Erythroblast (primary cell): ENCODE results near the gene CRYM.

Source experiments
- GATA1 ChIP-seq: IDR thresholded peaks from 2 replicates; pipeline ENCODE4 v1.6.1; 2011; ENCODE audit warnings: low read depth, mild to moderate bottlenecking, control low read depth, low read length, moderate library complexity
- POLR2A ChIP-seq: IDR thresholded peaks from 2 replicates; pipeline ENCODE4 v1.6.1; 2011; ENCODE audit warnings: mild to moderate bottlenecking, low read length

DNA sequence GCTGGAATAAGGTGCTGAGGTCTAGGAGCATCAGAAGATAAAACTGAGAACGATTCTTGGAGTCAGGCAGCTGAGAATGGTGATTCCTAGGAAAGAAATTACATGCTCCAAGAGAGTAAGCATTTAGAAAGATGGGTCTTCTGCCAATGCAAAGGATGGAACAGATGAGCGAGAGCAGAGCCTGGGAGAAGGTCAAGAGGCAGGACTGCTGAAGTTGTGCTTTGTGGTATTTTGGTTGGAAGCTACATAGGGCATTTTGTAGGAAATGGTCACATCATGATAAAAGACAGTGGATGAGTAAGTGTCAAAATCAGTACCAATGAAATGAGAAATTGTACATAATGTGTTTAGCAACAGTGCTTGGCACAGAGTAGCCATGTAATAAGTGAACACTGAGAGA lies 1.4 kb upstream of the CRYM start:
- no peak for TF ChIP-seq POLR2A
- TF ChIP-seq GATA1: no peak
